SU-DHL-6 (cell line): ENCODE measurements around the gene TNN.

Source experiments
- CTCF ChIP-seq: fragments of 200-600 bp; sonication (generic); IDR thresholded peaks from one replicate; pipeline ENCODE4 v1.5.1; 2017; ENCODE audit warnings: antibody characterized with exemption, mild to moderate bottlenecking, low read length, moderate library complexity; ENCODE audit not compliant: insufficient read depth, poor library complexity, severe bottlenecking
- EZH2phosphoT487 ChIP-seq: fragments of 200-600 bp; sonication (generic), shearing (Covaris generic); conservative IDR thresholded peaks from 2 replicates; pipeline ENCODE4 v1.6.1; 2018; ENCODE audit warnings: mild to moderate bottlenecking, antibody characterized with exemption, low read length, moderate library complexity, mixed read lengths

GRCh38 chr1:175045519-175045918 is 22.1 kb upstream of the TNN start:
- TF ChIP-seq CTCF (no peak), EZH2phosphoT487 (no peak)
